ENCODE data around the gene SPACDR. TPM values are rescaled to one million over a fixed set of nuclear protein-coding genes. Genes with fewer than 3 reads are reported as not detected.

Gene SPACDR
- total RNA-seq, 1 donor from 2014 or later, result 2.5 TPM

- H3K36me3 Mint-ChIP-seq (ENCODE audit: low read depth, unreplicated experiment), result peaks cover 2% of the 10 kb centered on the region
- no peaks in the 10 kb centered on the region for H3K9me3 ChIP-seq (ENCODE audit: insufficient read depth, low read depth, low read length)
- peaks cover 3% of the 10 kb centered on the region for H3K9me3 Mint-ChIP-seq (ENCODE audit: unreplicated experiment)
- H3K4me1 Mint-ChIP-seq (ENCODE audit: low read depth, unreplicated experiment), result no peaks in the 10 kb centered on the region
- FAIRE-seq (no peak), DNase-seq (ENCODE audit: low read depth) (no peak)
- H3K27ac Mint-ChIP-seq (ENCODE audit: unreplicated experiment), result no peak overlapping the region
- no peaks in the 10 kb centered on the region for H3K36me3 ChIP-seq (ENCODE audit: insufficient read depth, low read length)
- H3K4me2 ChIP-seq (ENCODE audit: low read length), result no peak overlapping the region
- TF ChIP-seq EZH2 (IDR thresholded peaks at IDR 0.05; ENCODE audit: insufficient read depth, low read length) (no peak), CTCF (IDR thresholded peaks at IDR 0.05; ENCODE audit: insufficient read depth, low read depth, low read length) (no peak)
- no peaks in the 10 kb centered on the region for H4K20me1 ChIP-seq (ENCODE audit: insufficient read depth, low read length)
- H3K4me1 ChIP-seq (ENCODE audit: insufficient read depth, low read length), result no peaks in the 10 kb centered on the region
- H3K79me2 ChIP-seq (ENCODE audit: insufficient read depth, low read length), result no peaks in the 10 kb centered on the region
- H3K27ac ChIP-seq (ENCODE audit: low read depth, low read length), result no peak overlapping the region
- no peak overlapping the region for H2AFZ ChIP-seq (ENCODE audit: low read depth, low read length)
- H3K4me3 ChIP-seq (ENCODE audit: insufficient read depth, low read depth, low read length), result no peak overlapping the region
- no peak overlapping the region for H3K4me3 Mint-ChIP-seq (ENCODE audit: unreplicated experiment)
- H3K9ac ChIP-seq (ENCODE audit: low read length), result no peak overlapping the region
- peaks cover 27% of the 10 kb centered on the region for H3K27me3 ChIP-seq (ENCODE audit: insufficient read depth, low read length)
- peaks cover 10% of the 10 kb centered on the region for H3K27me3 Mint-ChIP-seq (ENCODE audit: low read depth, unreplicated experiment)
Measured at GRCh38 chr7:100413346-100413745, 50.7 kb downstream of the SPACDR start.

- no peaks in the 10 kb centered on the region for H3K9me3 ChIP-seq (ENCODE audit: insufficient read depth, low read depth, low read length)
- H3K9me3 Mint-ChIP-seq (ENCODE audit: unreplicated experiment), result peaks cover 3% of the 10 kb centered on the region
- DNase-seq (ENCODE audit: low read depth), result no peak
Measured at GRCh38 chr7:100411101-100411500, 53.0 kb downstream of the SPACDR start.

More at GRCh38 chr7:100411101-100411500, 53.0 kb downstream of the SPACDR start:
- Histone ChIP-seq H3K4me3 (ENCODE audit: insufficient read depth, low read depth, low read length) (no peak overlapping the region), H3K4me1 (ENCODE audit: insufficient read depth, low read length) (peaks cover 12% of the 10 kb centered on the region), H3K36me3 (ENCODE audit: insufficient read depth, low read length) (no peaks in the 10 kb centered on the region), H3K9ac (ENCODE audit: low read length) (no peak overlapping the region), H4K20me1 (ENCODE audit: insufficient read depth, low read length) (peaks cover 4% of the 10 kb centered on the region), H3K27ac (ENCODE audit: low read depth, low read length) (no peak overlapping the region), H3K4me2 (ENCODE audit: low read length) (no peak overlapping the region), H3K27me3 (ENCODE audit: insufficient read depth, low read length) (peaks cover 31% of the 10 kb centered on the region), H2AFZ (ENCODE audit: low read depth, low read length) (no peak overlapping the region), H3K79me2 (ENCODE audit: insufficient read depth, low read length) (no peaks in the 10 kb centered on the region)
- Mint-ChIP-seq H3K27me3 (ENCODE audit: low read depth, unreplicated experiment) (peaks cover 8% of the 10 kb centered on the region), H3K4me3 (ENCODE audit: unreplicated experiment) (no peak overlapping the region), H3K36me3 (ENCODE audit: low read depth, unreplicated experiment) (no peaks in the 10 kb centered on the region), H3K4me1 (ENCODE audit: low read depth, unreplicated experiment) (peaks cover 7% of the 10 kb centered on the region), H3K27ac (ENCODE audit: unreplicated experiment) (no peak overlapping the region)
- TF ChIP-seq EZH2 (IDR thresholded peaks at IDR 0.05; ENCODE audit: insufficient read depth, low read length) (no peak), CTCF (IDR thresholded peaks at IDR 0.05; ENCODE audit: insufficient read depth, low read depth, low read length) (no peak)
- FAIRE-seq, result no peak
